HepG2 (cell line): ENCODE data around the gene ADGRF5. TPM values are rescaled to one million over a fixed set of nuclear protein-coding genes. Genes with fewer than 3 reads are reported as not detected.

Experiments
- ATAC-seq: fragments of 200-7000 bp; cut with Tn5 transposase; 3 replicates; pipeline ENCODE4 v1.9.1; 2020; ENCODE audit warnings: mild to moderate bottlenecking, moderate library complexity
- BruUV-seq: library from RNA; stranded (reverse); fragments of 400-500 nt; replicated peaks from 2 replicates; lab custom pipeline; 2021; lab: Mats Ljungman, UMichigan
- CTCF ChIA-PET: fragments of 300-600 bp; formaldehyde crosslinking; extraction: SDS; loops from one replicate; lab custom pipeline; 2021; ENCODE audit warnings: low total read pairs, inconsistent platforms, low intra/inter-chr PET ratio; lab: Yijun Ruan, JAX
- POLR2A ChIA-PET: fragments of 350-600 bp; sonication (Branson Sonifier 250); formaldehyde crosslinking; loops from one replicate; lab custom pipeline; 2020; ENCODE audit warnings: antibody characterized with exemption, inconsistent platforms; lab: Yijun Ruan, JAX
- DNase-seq: peaks from one replicate; pipeline ENCODE4 v3.0.0-alpha.2; 2015; ENCODE audit warnings: low spot score
- FAIRE-seq: peaks from 3 replicates; lab custom pipeline; 2011; peaks lifted over from hg19 to GRCh38; lab: Jason Lieb, UNC
- H2AFZ ChIP-seq: one replicate; pipeline ENCODE4 v1.6.1; 2011; ENCODE audit warnings: low read length, inconsistent platforms
- H3K27ac ChIP-seq: fragments of 300-600 bp; 3 replicates; pipeline ENCODE4 v1.8.0; 2011; ENCODE audit warnings: mixed run types, mild to moderate bottlenecking, mixed read lengths, low read length, inconsistent platforms; ENCODE audit not compliant: insufficient read depth; ENCODE audit errors: extremely low read length
- H3K27me3 ChIP-seq, 2 experiments: fragments of 200-600 bp in 1 of 2; 2 replicates in 1 of 2; 3 replicates in 1 of 2; pipeline versions ENCODE4 v1.6.0 to v1.8.0; 2011; ENCODE audit warnings: low read length in 2 of 2, mild to moderate bottlenecking in 2 of 2, moderate library complexity in 2 of 2, inconsistent platforms in 1 of 2; ENCODE audit not compliant: insufficient read depth in 2 of 2, control insufficient read depth in 1 of 2
- H3K36me3 ChIP-seq, 2 experiments: fragments of 200-600 bp in 1 of 2; replicated peaks in 1 of 2; 2 replicates in 1 of 2; 3 replicates in 1 of 2; pipeline versions ENCODE4 v1.5.1 to v1.8.0; 2011; ENCODE audit warnings: low read length in 2 of 2, inconsistent platforms in 1 of 2; ENCODE audit not compliant: insufficient read depth in 2 of 2, control insufficient read depth in 1 of 2
- H3K4me1 ChIP-seq: 2 replicates; pipeline ENCODE4 v1.5.1; 2012; ENCODE audit warnings: low read length, inconsistent platforms; ENCODE audit not compliant: insufficient read depth
- H3K4me2 ChIP-seq: 2 replicates; pipeline ENCODE4 v1.6.0; 2011; ENCODE audit warnings: low read depth, low read length, inconsistent platforms
- H3K4me3 ChIP-seq, 3 experiments: fragments of 200-600 bp in 1 of 3; sonication (generic), shearing (Covaris generic) in 1 of 3; replicated peaks in 1 of 3; 2 replicates each; pipeline ENCODE4 v1.5.1; 2011 to 2016; ENCODE audit warnings: low read length in 3 of 3, inconsistent platforms in 2 of 3, low read depth in 2 of 3, mild to moderate bottlenecking in 2 of 3, control low read depth in 1 of 3, mixed read lengths in 1 of 3; ENCODE audit not compliant: insufficient read depth in 1 of 3
- H3K79me2 ChIP-seq: one replicate; pipeline ENCODE4 v1.6.1; 2011; ENCODE audit warnings: low read length, inconsistent platforms; ENCODE audit not compliant: insufficient read depth
- H3K9ac ChIP-seq: 2 replicates; pipeline ENCODE4 v1.6.0; 2011; ENCODE audit warnings: mild to moderate bottlenecking, low read depth, low read length, inconsistent platforms; ENCODE audit not compliant: insufficient read depth
- H3K9me3 ChIP-seq: 2 replicates; pipeline ENCODE4 v1.5.1; 2012; ENCODE audit warnings: mild to moderate bottlenecking, low read length
- H4K20me1 ChIP-seq: 2 replicates; pipeline ENCODE4 v1.6.0; 2011; ENCODE audit warnings: inconsistent platforms, mild to moderate bottlenecking, low read length, moderate library complexity; ENCODE audit not compliant: insufficient read depth
- CEBPB ChIP-seq: IDR thresholded peaks from 2 replicates; pipeline ENCODE4 v1.6.1; 2011; ENCODE audit warnings: low read depth, low read length, improper control_type of control experiment, borderline replicate concordance
- KLF12 ChIP-seq: sonication (generic); formaldehyde crosslinking; IDR thresholded peaks from 2 replicates; pipeline ENCODE4 v1.4.0; 2020; ENCODE audit warnings: missing genetic modification reagents, borderline replicate concordance
- KLF16 ChIP-seq, 2 experiments: sonication (generic) in 1 of 2; formaldehyde crosslinking in 1 of 2; IDR thresholded peaks; 2 replicates each; pipeline versions ENCODE4 v1.6.1 to v1.8.0; 2016 to 2023; ENCODE audit warnings: missing genetic modification reagents in 2 of 2, missing compliant biosample characterization in 1 of 2
- MTF2 ChIP-seq: sonication (generic); formaldehyde crosslinking; IDR thresholded peaks from 2 replicates; pipeline ENCODE4 v1.5.0; 2020; ENCODE audit warnings: missing genetic modification reagents, borderline replicate concordance
- RAD21 ChIP-seq: fragments of 450-650 bp; formaldehyde crosslinking; IDR thresholded peaks from 2 replicates; pipeline ENCODE4 v1.5.0; 2020; ENCODE audit warnings: mild to moderate bottlenecking
- RBM22 ChIP-seq: fragments of 200-400 bp; formaldehyde crosslinking; optimal IDR thresholded peaks from 2 replicates; pipeline ENCODE3; 2017; ENCODE audit warnings: mild to moderate bottlenecking, low read length, moderate library complexity
- RXRA ChIP-seq: sonication (generic); formaldehyde crosslinking; IDR thresholded peaks from 2 replicates; pipeline ENCODE4 v1.5.1; 2020; ENCODE audit warnings: missing genetic modification reagents
- TEF ChIP-seq: sonication (generic); formaldehyde crosslinking; IDR thresholded peaks from 2 replicates; pipeline ENCODE4 v1.5.0; 2020; ENCODE audit warnings: missing genetic modification reagents
- TGIF2 ChIP-seq: IDR thresholded peaks from 2 replicates; pipeline ENCODE4 v1.6.1; 2016; ENCODE audit warnings: control low read depth, missing compliant biosample characterization
- ZNF20 ChIP-seq: sonication (generic); formaldehyde crosslinking; IDR thresholded peaks from 2 replicates; pipeline ENCODE4 v1.4.0; 2020; ENCODE audit warnings: mild to moderate bottlenecking, moderate library complexity, missing genetic modification reagents
- ZNF280B ChIP-seq: sonication (generic); formaldehyde crosslinking; IDR thresholded peaks from 2 replicates; pipeline ENCODE4 v1.5.0; 2020; ENCODE audit warnings: missing genetic modification reagents, mild to moderate bottlenecking, borderline replicate concordance
- ZNF281 ChIP-seq: sonication (generic); formaldehyde crosslinking; IDR thresholded peaks from 2 replicates; pipeline ENCODE4 v1.4.0; 2020; ENCODE audit warnings: missing genetic modification reagents, borderline replicate concordance
- ZNF549 ChIP-seq: sonication (generic); formaldehyde crosslinking; IDR thresholded peaks from 2 replicates; pipeline ENCODE4 v1.5.0; 2020; ENCODE audit warnings: missing genetic modification reagents
- ZNF614 ChIP-seq: IDR thresholded peaks from 2 replicates; pipeline ENCODE4 v1.6.1; 2018; ENCODE audit warnings: missing biosample characterization, missing genetic modification reagents, inconsistent platforms, borderline replicate concordance
- ZNF672 ChIP-seq: sonication (generic); formaldehyde crosslinking; IDR thresholded peaks from 2 replicates; pipeline ENCODE4 v1.8.1; 2022; ENCODE audit warnings: missing genetic modification reagents
- WGBS: methylation state at CpG from one replicate; pipeline ENCODE4 v1.1.6; 2017; ENCODE audit warnings: low lambda C conversion rate; 5-methylcytosine and 5-hydroxymethylcytosine counted together
- in situ Hi-C: cut with HindIII; loops from 2 replicates; pipeline ENCODE4 v1.10.0; 2017; ENCODE audit warnings: low pct_unique_long_range_greater_than_20kb; ENCODE audit not compliant: extremely low pct_ligation_motif_present
- intact Hi-C: fragments of 100-400 bp; cut with micrococcal nuclease; formaldehyde crosslinking; loops from one replicate; pipeline ENCODE4 v1.10.0; 2022; ENCODE audit not compliant: unreplicated experiment
- polyA plus RNA-seq, 8 experiments: library from polyadenylated mRNA; depleted of rRNA in 3 of 8; stranded (reverse) in 7 of 8; unstranded in 1 of 8; fragments of >200 nt; fragmentation: Illumina TruSeq in 4 of 8; extraction: Trizol in 4 of 8; gene quantifications; 2 replicates each; pipeline versions ENCODE4 v1.2.1 to v1.2.3, GENCODE V29; 2011 to 2016; ENCODE audit warnings: low read depth in 4 of 8, missing spikeins in 1 of 8, mixed read lengths in 1 of 8; ENCODE audit not compliant: insufficient read depth in 1 of 8
- total RNA-seq, 5 experiments: library from RNA; depleted of rRNA; stranded (reverse); fragments of >200 nt; fragmentation: Illumina TruSeq; extraction: Trizol; gene quantifications; 2 replicates each; pipeline ENCODE4 v1.2.3, GENCODE V29; 2016; ENCODE audit warnings: low read depth in 1 of 5

The ADGRF5 gene
- total and polyA plus RNA-seq, 2 of the 13 experiments (the other 11 are each of a cell fraction or from before 2014, with no cell fraction given) = not detected

GRCh38 chr6:46969206-46969605 is 47.5 kb upstream of the ADGRF5 start:
- Histone ChIP-seq H3K9me3 (no peaks in the 10 kb centered on the region), H2AFZ (no peak overlapping the region), H3K79me2 (no peaks in the 10 kb centered on the region), H3K27ac (no peak overlapping the region), H3K27me3 (peaks cover 2 to 20% of the 10 kb centered on the region in 2 experiments; a peak in 4 of 5 replicates), H3K4me2 (no peak overlapping the region), H3K9ac (no peak overlapping the region), H3K4me3 (no peak overlapping the region), H3K36me3 (no peaks in the 10 kb centered on the region), H4K20me1 (no peaks in the 10 kb centered on the region), H3K4me1 (no peaks in the 10 kb centered on the region)
- ChIA-PET CTCF (no interaction called here), POLR2A (no interaction called here)
- intact Hi-C loops (no loop called here), in situ Hi-C loops (no loop called here)
- BruUV-seq = no TSS peak
- FAIRE-seq (no peak), DNase-seq (no peak), ATAC-seq (no peak)
- WGBS = 0% methylated on average over 1 of the region's 1 CpG
- TF ChIP-seq ZNF672 (CRISPR knock-in tag) (no peak), RBM22 (no peak), ZNF549 (CRISPR knock-in tag) (no peak), ZNF280B (no peak), MTF2 (CRISPR knock-in tag) (no peak), TEF (no peak)

- POLR2A ChIA-PET = no interaction called here
- FAIRE-seq = no peak
- in situ Hi-C loops = no loop called here
- TF ChIP-seq KLF16 (CRISPR knock-in tag; IDR thresholded peaks at IDR 0.05) = no peak
- no peak for TF ChIP-seq ZNF614 (CRISPR knock-in tag)
- TF ChIP-seq ZNF281 (CRISPR knock-in tag) = no peak
- no peak for TF ChIP-seq RAD21 (CRISPR knock-in tag)
- no peak for TF ChIP-seq RXRA (CRISPR knock-in tag)
- no peak for TF ChIP-seq CEBPB
- no peak for TF ChIP-seq KLF12 (CRISPR knock-in tag)
- TF ChIP-seq TGIF2 = no peak
- no peak for TF ChIP-seq ZNF20 (CRISPR knock-in tag)
Measured at GRCh38 chr6:46967826-46968349, 46.1 kb upstream of the ADGRF5 start.

More at GRCh38 chr6:46967826-46968349, 46.1 kb upstream of the ADGRF5 start:
- Histone ChIP-seq H3K4me1 (no peaks in the 10 kb centered on the region), H3K9me3 (no peaks in the 10 kb centered on the region), H3K27me3 (peaks cover 3 to 30% of the 10 kb centered on the region in 2 experiments; a peak in 4 of 5 replicates), H2AFZ (no peak overlapping the region), H3K79me2 (no peaks in the 10 kb centered on the region), H3K4me2 (no peak overlapping the region), H3K36me3 (no peaks in the 10 kb centered on the region), H3K4me3 (no peak overlapping the region), H3K9ac (no peak overlapping the region), H4K20me1 (no peaks in the 10 kb centered on the region), H3K27ac (no peak overlapping the region)
- ATAC-seq (no peak), DNase-seq (no peak)
- intact Hi-C loops = no loop called here
- BruUV-seq = no TSS peak
- CTCF ChIA-PET = no interaction called here
